ENCODE results near the gene WSCD1. TPM values are rescaled to one million over a fixed set of nuclear protein-coding genes. Genes with fewer than 3 reads are reported as not detected.

WSCD1 gene
- total RNA-seq, 1 experiment from 2014 or later = 57.0 TPM

DNA sequence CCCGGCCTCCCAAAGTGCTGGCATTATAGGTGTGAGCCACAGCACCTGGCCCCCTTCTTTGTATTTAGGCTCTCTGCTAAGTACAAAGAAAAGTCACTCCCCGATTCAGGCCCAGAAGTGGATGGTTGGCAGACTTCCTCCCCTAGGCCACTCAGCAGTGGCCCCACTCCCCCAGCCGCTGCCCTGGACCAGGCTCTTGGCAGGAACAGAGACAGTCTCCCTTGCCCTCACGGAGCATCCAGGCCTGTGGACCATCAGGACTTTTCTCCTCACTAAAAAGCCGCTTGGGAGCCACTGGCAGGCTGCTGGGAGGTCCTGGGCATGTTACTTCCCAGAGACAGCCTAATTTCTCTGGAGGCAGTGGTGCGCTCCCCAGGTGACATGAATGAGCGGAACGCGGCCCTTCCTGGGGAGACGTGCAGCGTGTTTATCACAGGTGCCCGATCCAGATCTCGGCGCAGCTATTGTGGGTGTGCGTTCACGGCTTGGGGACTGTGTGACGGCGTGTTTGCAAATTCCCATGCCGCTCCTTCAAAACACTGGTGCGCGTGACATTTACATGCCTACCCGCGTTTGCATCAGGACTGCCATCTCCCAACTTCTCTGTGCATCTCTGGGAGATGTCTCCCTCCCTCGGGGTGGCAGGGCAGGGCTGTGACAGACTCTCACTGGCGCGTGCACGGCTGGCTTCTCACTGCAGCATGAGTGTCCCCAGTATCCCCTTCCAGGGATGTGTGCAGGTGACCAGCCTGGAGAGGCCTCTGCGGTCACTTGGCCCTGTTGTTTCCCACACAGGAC is 16.6 kb downstream of the WSCD1 start:
- no peak overlapping the region for H3K4me3 ChIP-seq (ENCODE audit: low read length)
- no TSS peak for BruUV-seq (replicated peaks)
- H3K27me3 ChIP-seq (ENCODE audit: low read length) = no peaks in the 10 kb centered on the region
- no peak for DNase-seq
- no peak for ATAC-seq
- ChIA-PET POLR2A (ENCODE audit: unreplicated experiment) (no interaction called here), CTCF (no interaction called here)
- no peak overlapping the region for H3K27ac ChIP-seq (ENCODE audit: low read length)
- intact Hi-C loops (cut with micrococcal nuclease) = no loop called here
- H3K36me3 ChIP-seq (ENCODE audit: low read depth, low read length) = no peaks in the 10 kb centered on the region; the same call in 1 of the 2 replicates
- no peak for TF ChIP-seq EZH2phosphoT487 (IDR thresholded peaks at IDR 0.05; ENCODE audit: borderline replicate concordance, low read length)
- TF ChIP-seq EZH2 (IDR thresholded peaks at IDR 0.05; ENCODE audit: low read length, unreplicated experiment) = no peak
- TF ChIP-seq, protein P1, sequence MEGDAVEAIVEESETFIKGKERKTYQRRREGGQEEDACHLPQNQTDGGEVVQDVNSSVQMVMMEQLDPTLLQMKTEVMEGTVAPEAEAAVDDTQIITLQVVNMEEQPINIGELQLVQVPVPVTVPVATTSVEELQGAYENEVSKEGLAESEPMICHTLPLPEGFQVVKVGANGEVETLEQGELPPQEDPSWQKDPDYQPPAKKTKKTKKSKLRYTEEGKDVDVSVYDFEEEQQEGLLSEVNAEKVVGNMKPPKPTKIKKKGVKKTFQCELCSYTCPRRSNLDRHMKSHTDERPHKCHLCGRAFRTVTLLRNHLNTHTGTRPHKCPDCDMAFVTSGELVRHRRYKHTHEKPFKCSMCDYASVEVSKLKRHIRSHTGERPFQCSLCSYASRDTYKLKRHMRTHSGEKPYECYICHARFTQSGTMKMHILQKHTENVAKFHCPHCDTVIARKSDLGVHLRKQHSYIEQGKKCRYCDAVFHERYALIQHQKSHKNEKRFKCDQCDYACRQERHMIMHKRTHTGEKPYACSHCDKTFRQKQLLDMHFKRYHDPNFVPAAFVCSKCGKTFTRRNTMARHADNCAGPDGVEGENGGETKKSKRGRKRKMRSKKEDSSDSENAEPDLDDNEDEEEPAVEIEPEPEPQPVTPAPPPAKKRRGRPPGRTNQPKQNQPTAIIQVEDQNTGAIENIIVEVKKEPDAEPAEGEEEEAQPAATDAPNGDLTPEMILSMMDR (conservative IDR thresholded peaks at IDR 0.05; ENCODE audit: low read depth, low read length) = no peak
- H3F3A ChIP-seq (ENCODE audit: low read length, unreplicated experiment) = no peaks in the 10 kb centered on the region
- H4K20me1 ChIP-seq (ENCODE audit: low read length) = no peaks in the 10 kb centered on the region
- no peaks in the 10 kb centered on the region for H3K4me1 ChIP-seq (ENCODE audit: insufficient read depth, low read length)
- H3K9me3 ChIP-seq (ENCODE audit: low read length) = no peaks in the 10 kb centered on the region
- no peak overlapping the region for H2AFZ ChIP-seq (ENCODE audit: low read length)
- H3K9ac ChIP-seq (ENCODE audit: low read length) = no peak overlapping the region
- no peaks in the 10 kb centered on the region for H3K79me2 ChIP-seq (ENCODE audit: low read length)
- H3K9me2 ChIP-seq (replicated peaks; ENCODE audit: low read length) = no peaks in the 10 kb centered on the region
- no peak overlapping the region for H3K4me2 ChIP-seq (ENCODE audit: low read length)

DNA sequence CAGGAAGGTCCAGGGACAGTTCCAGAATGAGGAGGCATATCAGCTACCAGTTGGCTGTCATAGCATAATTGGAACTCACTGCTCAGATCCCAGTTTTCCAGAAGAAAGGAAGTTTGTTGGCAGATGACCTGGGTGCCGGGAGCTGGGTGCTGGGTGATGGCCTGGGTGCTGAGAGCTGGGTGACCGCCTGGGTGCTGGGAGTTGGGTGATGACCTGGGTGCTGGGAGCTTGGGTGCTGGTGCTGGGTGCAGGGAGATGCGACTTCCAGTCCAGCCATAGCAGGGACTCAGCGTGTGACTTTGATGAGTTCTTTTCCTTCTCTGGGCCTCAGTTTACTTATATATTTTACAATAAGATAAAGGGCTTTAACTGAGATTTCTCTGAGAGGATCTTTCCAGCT is 18.0 kb downstream of the WSCD1 start:
- Histone ChIP-seq H3K36me3 (ENCODE audit: low read depth, low read length) (peaks cover 5% of the 10 kb centered on the region; the same call in 1 of the 2 replicates), H3K4me1 (ENCODE audit: insufficient read depth, low read length) (no peaks in the 10 kb centered on the region), H3K9me2 (replicated peaks; ENCODE audit: low read length) (no peaks in the 10 kb centered on the region), H2AFZ (ENCODE audit: low read length) (no peak overlapping the region), H3K27me3 (ENCODE audit: low read length) (no peaks in the 10 kb centered on the region), H3K9ac (ENCODE audit: low read length) (no peak overlapping the region), H3K79me2 (ENCODE audit: low read length) (no peaks in the 10 kb centered on the region), H3F3A (ENCODE audit: low read length, unreplicated experiment) (no peaks in the 10 kb centered on the region), H3K4me2 (ENCODE audit: low read length) (no peak overlapping the region), H4K20me1 (ENCODE audit: low read length) (no peaks in the 10 kb centered on the region), H3K27ac (ENCODE audit: low read length) (no peak overlapping the region), H3K9me3 (ENCODE audit: low read length) (no peaks in the 10 kb centered on the region), H3K4me3 (ENCODE audit: low read length) (no peak overlapping the region)
- ATAC-seq (no peak), DNase-seq (no peak)
- BruUV-seq (replicated peaks) = no TSS peak
- CTCF ChIA-PET = no interaction called here
- TF ChIP-seq EZH2 (IDR thresholded peaks at IDR 0.05; ENCODE audit: low read length, unreplicated experiment) (no peak), EZH2phosphoT487 (IDR thresholded peaks at IDR 0.05; ENCODE audit: borderline replicate concordance, low read length) (no peak)
- TF ChIP-seq, protein P1 (conservative IDR thresholded peaks at IDR 0.05; ENCODE audit: low read depth, low read length) = no peak
- POLR2A ChIA-PET (ENCODE audit: unreplicated experiment) = no interaction called here
- intact Hi-C loops (cut with micrococcal nuclease) = no loop called here

DNA sequence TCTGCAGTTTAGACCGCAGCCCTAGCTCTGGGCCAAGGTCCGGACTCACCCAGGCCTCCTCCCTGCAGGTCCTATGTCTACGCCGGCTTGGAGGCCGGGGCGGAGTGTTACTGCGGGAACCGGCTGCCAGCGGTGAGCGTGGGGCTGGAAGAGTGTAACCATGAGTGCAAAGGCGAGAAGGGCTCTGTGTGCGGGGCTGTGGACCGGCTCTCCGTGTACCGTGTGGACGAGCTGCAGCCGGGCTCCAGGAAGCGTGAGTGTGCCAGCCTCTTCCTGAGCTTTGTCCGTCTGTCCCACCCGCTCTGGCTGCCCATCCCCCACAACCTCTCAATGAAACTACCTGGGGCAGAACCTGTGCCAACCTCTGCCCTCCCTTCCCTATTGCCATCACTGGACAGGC is 20.1 kb downstream of the WSCD1 start:
- H3K4me3 ChIP-seq (ENCODE audit: low read length) = no peak overlapping the region
- H3K27ac ChIP-seq (ENCODE audit: low read length) = no peak overlapping the region
- DNase-seq = no peak
- H3K4me2 ChIP-seq (ENCODE audit: low read length) = no peak overlapping the region
- no peaks in the 10 kb centered on the region for H3K27me3 ChIP-seq (ENCODE audit: low read length)
- no peaks in the 10 kb centered on the region for H3F3A ChIP-seq (ENCODE audit: low read length, unreplicated experiment)
- peaks cover 5% of the 10 kb centered on the region for H3K36me3 ChIP-seq (ENCODE audit: low read depth, low read length)
- TF ChIP-seq EZH2 (IDR thresholded peaks at IDR 0.05; ENCODE audit: low read length, unreplicated experiment) (no peak), EZH2phosphoT487 (IDR thresholded peaks at IDR 0.05; ENCODE audit: borderline replicate concordance, low read length) (no peak)
- TF ChIP-seq, protein P1 (conservative IDR thresholded peaks at IDR 0.05; ENCODE audit: low read depth, low read length) = no peak
- no peak overlapping the region for H2AFZ ChIP-seq (ENCODE audit: low read length)
- ChIA-PET POLR2A (ENCODE audit: unreplicated experiment) (no interaction called here), CTCF (no interaction called here)
- no TSS peak for BruUV-seq (replicated peaks)
- H3K9ac ChIP-seq (ENCODE audit: low read length) = no peak overlapping the region
- intact Hi-C loops (cut with micrococcal nuclease) = no loop called here
- no peaks in the 10 kb centered on the region for H3K79me2 ChIP-seq (ENCODE audit: low read length)
- H3K9me3 ChIP-seq (ENCODE audit: low read length) = no peaks in the 10 kb centered on the region
- ATAC-seq = no peak
- H3K9me2 ChIP-seq (replicated peaks; ENCODE audit: low read length) = no peaks in the 10 kb centered on the region
- H3K4me1 ChIP-seq (ENCODE audit: insufficient read depth, low read length) = no peaks in the 10 kb centered on the region
- H4K20me1 ChIP-seq (ENCODE audit: low read length) = no peaks in the 10 kb centered on the region
